GM12878 (cell line): ENCODE results near the gene SNX30. TPM values are rescaled to one million over a fixed set of nuclear protein-coding genes. Genes with fewer than 3 reads are reported as not detected.

Experiments
- ATAC-seq: fragments of 200-7000 bp; cut with Tn5 transposase; 3 replicates; pipeline ENCODE4 v1.9.1; 2020; ENCODE audit warnings: mild to moderate bottlenecking, moderate library complexity
- BruUV-seq: library from RNA; stranded (reverse); fragments of 400-500 nt; replicated peaks from 2 replicates; lab custom pipeline; 2021; lab: Mats Ljungman, UMichigan
- CTCF ChIA-PET: fragments of 300-600 bp; sonication (Branson Sonifier 250); formaldehyde crosslinking; extraction: SDS; loops from one replicate; lab custom pipeline; 2021; ENCODE audit warnings: inconsistent platforms; lab: Yijun Ruan, JAX
- POLR2A ChIA-PET: fragments of 350-600 bp; formaldehyde crosslinking; extraction: SDS; loops from one replicate; lab custom pipeline; 2021; ENCODE audit warnings: inconsistent platforms; lab: Charles Lee
- RAD21 ChIA-PET: fragments of 300-600 bp; sonication (Branson Sonifier 250); formaldehyde crosslinking; loops from one replicate; lab custom pipeline; 2023; ENCODE audit warnings: antibody characterized with exemption; ENCODE audit not compliant: unreplicated experiment; lab: Charles Lee
- SMC1A ChIA-PET: fragments of 300-600 bp; sonication (Branson Sonifier 250); formaldehyde crosslinking; loops from one replicate; lab custom pipeline; 2023; ENCODE audit not compliant: unreplicated experiment, uncharacterized antibody; lab: Charles Lee
- DNase-seq: peaks from one replicate; pipeline ENCODE4 v3.0.0-alpha.2; 2011; ENCODE audit warnings: low read depth, low spot score
- FAIRE-seq: peaks from 3 replicates; lab custom pipeline; 2011; peaks lifted over from hg19 to GRCh38; lab: Jason Lieb, UNC
- H2AFZ ChIP-seq: 2 replicates; pipeline ENCODE4 v1.6.0; 2011; ENCODE audit warnings: low read depth, low read length, control low read depth; ENCODE audit not compliant: control insufficient read depth
- H3K27ac ChIP-seq: 2 replicates; pipeline ENCODE4 v1.5.1; 2011; ENCODE audit warnings: control low read depth; ENCODE audit not compliant: control insufficient read depth, insufficient read depth
- H3K27me3 ChIP-seq, 2 experiments: replicated peaks in 1 of 2; 2 replicates each; pipeline versions ENCODE4 v1.6.0 to v1.6.1; 2011; ENCODE audit warnings: low read length in 1 of 2; ENCODE audit not compliant: control insufficient read depth in 2 of 2, insufficient read depth in 2 of 2
- H3K36me3 ChIP-seq, 2 experiments: 2 replicates each; pipeline ENCODE4 v1.5.1; 2011; ENCODE audit warnings: low read length in 1 of 2; ENCODE audit not compliant: control insufficient read depth in 2 of 2, insufficient read depth in 2 of 2
- H3K4me1 ChIP-seq: 2 replicates; pipeline ENCODE4 v1.6.1; 2011; ENCODE audit warnings: mild to moderate bottlenecking, low read length, moderate library complexity, mixed read lengths; ENCODE audit not compliant: control insufficient read depth, insufficient read depth
- H3K4me2 ChIP-seq: 2 replicates; pipeline ENCODE4 v1.6.0; 2011; ENCODE audit warnings: control low read depth; ENCODE audit not compliant: control insufficient read depth, insufficient read depth
- H3K4me3 ChIP-seq: fragments of 200-600 bp; sonication (generic); 2 replicates; pipeline ENCODE4 v1.5.1; 2016
- H3K79me2 ChIP-seq: 2 replicates; pipeline ENCODE4 v1.6.0; 2011; ENCODE audit warnings: low read length; ENCODE audit not compliant: control insufficient read depth, insufficient read depth
- H3K9ac ChIP-seq: 2 replicates; pipeline ENCODE4 v1.8.0; 2011; ENCODE audit warnings: low read length, control low read depth, mixed read lengths; ENCODE audit not compliant: control insufficient read depth, insufficient read depth
- H3K9me3 ChIP-seq: replicated peaks from 3 replicates; pipeline ENCODE4 v1.5.1; 2011; ENCODE audit warnings: mild to moderate bottlenecking, low read length; ENCODE audit not compliant: control insufficient read depth, insufficient read depth
- H4K20me1 ChIP-seq: 2 replicates; pipeline ENCODE4 v1.6.0; 2011; ENCODE audit not compliant: control insufficient read depth, insufficient read depth
- ETV6 ChIP-seq, 2 experiments: fragments of 450-650 bp in 1 of 2; IDR thresholded peaks in 1 of 2; conservative IDR thresholded peaks in 1 of 2; 2 replicates each; pipeline ENCODE4 v1.6.1; 2014; ENCODE audit warnings: antibody characterized with exemption in 1 of 2, borderline replicate concordance in 1 of 2, low read depth in 1 of 2, mild to moderate bottlenecking in 1 of 2, moderate library complexity in 1 of 2
- IRF3 ChIP-seq: fragments of 450-650 bp; IDR thresholded peaks from 2 replicates; pipeline ENCODE4 v1.6.1; 2014; ENCODE audit warnings: mild to moderate bottlenecking
- IRF4 ChIP-seq: IDR thresholded peaks from 2 replicates; pipeline ENCODE4 v1.6.1; 2011; ENCODE audit warnings: low read depth, low read length
- NFYB ChIP-seq: IDR thresholded peaks from 2 replicates; pipeline ENCODE4 v1.6.1; 2011; ENCODE audit warnings: low read depth, mild to moderate bottlenecking, low read length, improper control_type of control experiment, moderate library complexity; ENCODE audit not compliant: insufficient read depth
- NRF1 ChIP-seq: conservative IDR thresholded peaks from 2 replicates; pipeline ENCODE4 v1.6.1; 2011; ENCODE audit warnings: mild to moderate bottlenecking, low read depth, low read length, improper control_type of control experiment
- PAX8 ChIP-seq: fragments of 450-650 bp; IDR thresholded peaks from 2 replicates; pipeline ENCODE4 v1.6.1; 2017; ENCODE audit warnings: mild to moderate bottlenecking, moderate library complexity
- ZBTB4 ChIP-seq: fragments of 450-650 bp; formaldehyde crosslinking; IDR thresholded peaks from 2 replicates; pipeline ENCODE4 v1.4.0; 2022; ENCODE audit warnings: mild to moderate bottlenecking, moderate library complexity
- ZNF207 ChIP-seq: fragments of 450-650 bp; IDR thresholded peaks from 2 replicates; pipeline ENCODE4 v1.6.1; 2014; ENCODE audit warnings: antibody characterized with exemption, mild to moderate bottlenecking, borderline replicate concordance
- WGBS: methylation state at CpG from one replicate; pipeline ENCODE4 v1.1.6; 2016; ENCODE audit warnings: low lambda C conversion rate; ENCODE audit not compliant: insufficient replicate concordance, insufficient coverage; ENCODE audit errors: missing lambda C conversion rate; 5-methylcytosine and 5-hydroxymethylcytosine counted together
- in situ Hi-C: fragments of 300-500 bp; cut with MboI; formaldehyde crosslinking; loops from 9 replicates; pipeline ENCODE4 v1.14.3; 2018; ENCODE audit warnings: mixed read lengths
- intact Hi-C: fragments of 100-400 bp; cut with micrococcal nuclease; formaldehyde crosslinking; loops from one replicate; pipeline ENCODE4 v1.14.2; 2022; ENCODE audit not compliant: unreplicated experiment
- polyA plus RNA-seq, 11 experiments: library from polyadenylated mRNA; depleted of rRNA in 4 of 11; unstranded in 6 of 11; stranded (reverse) in 5 of 11; fragments of >200 nt; fragmentation: Nextera tagmentation in 4 of 11; fragmentation: Illumina TruSeq in 1 of 11; extraction: Ambion mirVana in 4 of 11; extraction: Trizol in 1 of 11; gene quantifications; 1 replicate in 1 of 11; 2 replicates in 10 of 11; pipeline versions ENCODE4 v1.2.1 to v1.2.3, GENCODE V29; 2011 to 2016; ENCODE audit warnings: inconsistent platforms in 2 of 11, missing spikeins in 2 of 11, low read depth in 1 of 11
- total RNA-seq, 4 experiments: library from RNA; depleted of rRNA in 3 of 4; stranded (reverse); fragments of >200 nt in 3 of 4; fragmentation: Illumina TruSeq in 1 of 4; extraction: Trizol in 1 of 4; gene quantifications; 2 replicates each; pipeline versions ENCODE4 v1.2.1 to v1.2.3, GENCODE V29; 2013 to 2021
- TF ChIP-seq, protein P1 (sequence below): IDR thresholded peaks from 2 replicates; pipeline ENCODE4 v1.6.1; 2012; ENCODE audit warnings: mild to moderate bottlenecking, low read depth, low read length
- TF ChIP-seq, protein P2 (sequence below): IDR thresholded peaks from 2 replicates; pipeline ENCODE4 v1.6.1; 2012; ENCODE audit warnings: low read depth, low read length, improper control_type of control experiment
- TF ChIP-seq, protein P3 (sequence below), 3 experiments: IDR thresholded peaks in 2 of 3; conservative IDR thresholded peaks in 1 of 3; 2 replicates each; pipeline ENCODE4 v1.5.1; 2011; ENCODE audit warnings: low read depth in 3 of 3, low read length in 3 of 3, mild to moderate bottlenecking in 3 of 3, control low read depth in 2 of 3, moderate library complexity in 2 of 3, inconsistent platforms in 1 of 3, mixed read lengths in 1 of 3; ENCODE audit not compliant: control insufficient read depth in 2 of 3, insufficient read depth in 1 of 3; ENCODE audit errors: extremely low read depth in 1 of 3

Gene SNX30
- total and polyA plus RNA-seq, 10 of the 15 experiments (the other 5 are each of a cell fraction or from before 2014, with no cell fraction given): 0.53 to 4.0 (median 1.5) TPM

- Histone ChIP-seq H3K4me1 (peaks cover 17% of the 10 kb centered on the region), H3K27me3 (no peaks in the 10 kb centered on the region), H3K4me3 (no peak overlapping the region), H3K9ac (no peak overlapping the region), H3K4me2 (no peak overlapping the region), H3K36me3 (no peaks in the 10 kb centered on the region), H3K79me2 (no peaks in the 10 kb centered on the region), H2AFZ (no peak overlapping the region), H3K27ac (no peak overlapping the region), H4K20me1 (no peaks in the 10 kb centered on the region), H3K9me3 (no peaks in the 10 kb centered on the region)
- ChIA-PET RAD21 (no interaction called here), POLR2A (interaction anchor here (1.0 kb wide), 1 partner anchor 11 kb away, joined by 5 read pairs; the partner anchor contains the start of gene INIP), SMC1A (no interaction called here), CTCF (no interaction called here)
- no TSS peak for BruUV-seq
- no peak for FAIRE-seq
- 100% methylated on average over 2 of the region's 2 CpGs for WGBS
- no peak for ATAC-seq
- no peak for DNase-seq
- in situ Hi-C loops (no loop called here), intact Hi-C loops (no loop called here)
- TF ChIP-seq, protein P1, sequence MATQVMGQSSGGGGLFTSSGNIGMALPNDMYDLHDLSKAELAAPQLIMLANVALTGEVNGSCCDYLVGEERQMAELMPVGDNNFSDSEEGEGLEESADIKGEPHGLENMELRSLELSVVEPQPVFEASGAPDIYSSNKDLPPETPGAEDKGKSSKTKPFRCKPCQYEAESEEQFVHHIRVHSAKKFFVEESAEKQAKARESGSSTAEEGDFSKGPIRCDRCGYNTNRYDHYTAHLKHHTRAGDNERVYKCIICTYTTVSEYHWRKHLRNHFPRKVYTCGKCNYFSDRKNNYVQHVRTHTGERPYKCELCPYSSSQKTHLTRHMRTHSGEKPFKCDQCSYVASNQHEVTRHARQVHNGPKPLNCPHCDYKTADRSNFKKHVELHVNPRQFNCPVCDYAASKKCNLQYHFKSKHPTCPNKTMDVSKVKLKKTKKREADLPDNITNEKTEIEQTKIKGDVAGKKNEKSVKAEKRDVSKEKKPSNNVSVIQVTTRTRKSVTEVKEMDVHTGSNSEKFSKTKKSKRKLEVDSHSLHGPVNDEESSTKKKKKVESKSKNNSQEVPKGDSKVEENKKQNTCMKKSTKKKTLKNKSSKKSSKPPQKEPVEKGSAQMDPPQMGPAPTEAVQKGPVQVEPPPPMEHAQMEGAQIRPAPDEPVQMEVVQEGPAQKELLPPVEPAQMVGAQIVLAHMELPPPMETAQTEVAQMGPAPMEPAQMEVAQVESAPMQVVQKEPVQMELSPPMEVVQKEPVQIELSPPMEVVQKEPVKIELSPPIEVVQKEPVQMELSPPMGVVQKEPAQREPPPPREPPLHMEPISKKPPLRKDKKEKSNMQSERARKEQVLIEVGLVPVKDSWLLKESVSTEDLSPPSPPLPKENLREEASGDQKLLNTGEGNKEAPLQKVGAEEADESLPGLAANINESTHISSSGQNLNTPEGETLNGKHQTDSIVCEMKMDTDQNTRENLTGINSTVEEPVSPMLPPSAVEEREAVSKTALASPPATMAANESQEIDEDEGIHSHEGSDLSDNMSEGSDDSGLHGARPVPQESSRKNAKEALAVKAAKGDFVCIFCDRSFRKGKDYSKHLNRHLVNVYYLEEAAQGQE: no peak
- TF ChIP-seq PAX8 (no peak), IRF4 (no peak), ETV6 (conservative IDR thresholded peaks at IDR 0.05 in 1 of 2, IDR thresholded peaks at IDR 0.05 in 1 of 2; ENCODE audit: borderline replicate concordance in 1 of 2, low read depth in 1 of 2) (no peak), ZBTB4 (CRISPR knock-in tag) (no peak), NFYB (no peak), IRF3 (no peak), NRF1 (no peak), ZNF207 (no peak)
- TF ChIP-seq, protein P2, sequence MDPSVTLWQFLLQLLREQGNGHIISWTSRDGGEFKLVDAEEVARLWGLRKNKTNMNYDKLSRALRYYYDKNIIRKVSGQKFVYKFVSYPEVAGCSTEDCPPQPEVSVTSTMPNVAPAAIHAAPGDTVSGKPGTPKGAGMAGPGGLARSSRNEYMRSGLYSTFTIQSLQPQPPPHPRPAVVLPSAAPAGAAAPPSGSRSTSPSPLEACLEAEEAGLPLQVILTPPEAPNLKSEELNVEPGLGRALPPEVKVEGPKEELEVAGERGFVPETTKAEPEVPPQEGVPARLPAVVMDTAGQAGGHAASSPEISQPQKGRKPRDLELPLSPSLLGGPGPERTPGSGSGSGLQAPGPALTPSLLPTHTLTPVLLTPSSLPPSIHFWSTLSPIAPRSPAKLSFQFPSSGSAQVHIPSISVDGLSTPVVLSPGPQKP: no peak
- TF ChIP-seq, protein P3, sequence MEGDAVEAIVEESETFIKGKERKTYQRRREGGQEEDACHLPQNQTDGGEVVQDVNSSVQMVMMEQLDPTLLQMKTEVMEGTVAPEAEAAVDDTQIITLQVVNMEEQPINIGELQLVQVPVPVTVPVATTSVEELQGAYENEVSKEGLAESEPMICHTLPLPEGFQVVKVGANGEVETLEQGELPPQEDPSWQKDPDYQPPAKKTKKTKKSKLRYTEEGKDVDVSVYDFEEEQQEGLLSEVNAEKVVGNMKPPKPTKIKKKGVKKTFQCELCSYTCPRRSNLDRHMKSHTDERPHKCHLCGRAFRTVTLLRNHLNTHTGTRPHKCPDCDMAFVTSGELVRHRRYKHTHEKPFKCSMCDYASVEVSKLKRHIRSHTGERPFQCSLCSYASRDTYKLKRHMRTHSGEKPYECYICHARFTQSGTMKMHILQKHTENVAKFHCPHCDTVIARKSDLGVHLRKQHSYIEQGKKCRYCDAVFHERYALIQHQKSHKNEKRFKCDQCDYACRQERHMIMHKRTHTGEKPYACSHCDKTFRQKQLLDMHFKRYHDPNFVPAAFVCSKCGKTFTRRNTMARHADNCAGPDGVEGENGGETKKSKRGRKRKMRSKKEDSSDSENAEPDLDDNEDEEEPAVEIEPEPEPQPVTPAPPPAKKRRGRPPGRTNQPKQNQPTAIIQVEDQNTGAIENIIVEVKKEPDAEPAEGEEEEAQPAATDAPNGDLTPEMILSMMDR (IDR thresholded peaks at IDR 0.05 in 2 of 3, conservative IDR thresholded peaks at IDR 0.05 in 1 of 3; ENCODE audit: control insufficient read depth in 2 of 3, extremely low read depth in 1 of 3, insufficient read depth in 1 of 3, low read depth in 3 of 3, low read length in 3 of 3): no peak
These were observed 22.2 kb upstream of the SNX30 start for GRCh38 chr9:112728401-112728800.
